ENCODE data around the gene OR5K2.

- TF ChIP-seq CTCF (conservative IDR thresholded peaks at IDR 0.05; ENCODE audit: low read depth, low read length) (no peak), POLR2A (IDR thresholded peaks at IDR 0.05; ENCODE audit: low read depth, low read length) (no peak), RFX5 (IDR thresholded peaks at IDR 0.05; ENCODE audit: low read depth, low read length) (no peak), RAD21 (IDR thresholded peaks at IDR 0.05; ENCODE audit: low read length) (no peak), CEBPB (IDR thresholded peaks at IDR 0.05; ENCODE audit: low read depth, low read length) (no peak), MXI1 (IDR thresholded peaks at IDR 0.05; ENCODE audit: borderline replicate concordance, low read depth, low read length) (no peak), ELK1 (IDR thresholded peaks at IDR 0.05; ENCODE audit: borderline replicate concordance, low read depth, low read length) (no peak), BHLHE40 (IDR thresholded peaks at IDR 0.05; ENCODE audit: low read depth, low read length) (no peak), NFE2L2 (IDR thresholded peaks at IDR 0.05; ENCODE audit: low read depth, low read length) (no peak), MAZ (IDR thresholded peaks at IDR 0.05; ENCODE audit: borderline replicate concordance, low read depth, low read length) (no peak), RCOR1 (IDR thresholded peaks at IDR 0.05; ENCODE audit: insufficient replicate concordance, low read length) (no peak), MAFK (IDR thresholded peaks at IDR 0.05; ENCODE audit: low read depth, low read length) (no peak), CHD1 (IDR thresholded peaks at IDR 0.05; ENCODE audit: low read depth, low read length) (no peak)
Observed at GRCh38 chr3:98529856-98530459, 32.5 kb downstream of the OR5K2 start.
